GM19395 (cell line): ENCODE data around the gene TXNDC11.

ENCODE experiments used
- ATAC-seq: cut with Tn5 transposase; IDR thresholded peaks from one replicate; pipeline ENCODE4 v1.9.1; 2021; ENCODE audit warnings: mild to moderate bottlenecking, moderate library complexity; ENCODE audit not compliant: unreplicated experiment

TXNDC11 gene

GRCh38 chr16:11665071-11665491 lies 77.6 kb downstream of the TXNDC11 start:
- ATAC-seq, result no peak

DNA sequence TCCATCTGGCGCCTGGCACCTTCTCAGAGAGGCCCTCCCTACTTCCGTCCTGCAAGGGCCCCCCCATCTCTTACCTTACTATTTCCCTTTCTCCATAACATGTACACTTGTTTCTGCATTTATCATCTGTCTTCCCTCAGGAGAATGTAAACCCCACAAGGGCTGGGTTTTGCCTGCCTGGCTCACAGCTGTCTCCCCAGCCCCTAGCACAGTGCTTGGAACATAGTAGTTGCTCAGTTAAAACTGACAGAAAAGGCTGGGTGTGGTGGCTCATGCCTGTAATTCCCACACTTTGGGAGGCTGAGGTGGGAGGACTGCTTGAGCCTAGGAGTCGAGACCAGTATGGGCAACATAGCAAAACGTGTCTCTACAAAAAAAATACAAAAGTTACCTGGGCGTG lies 80.1 kb downstream of the TXNDC11 start:
- ATAC-seq, result no peak

- no peak for ATAC-seq
Measured at GRCh38 chr16:11660565-11660964, 82.1 kb downstream of the TXNDC11 start.

DNA sequence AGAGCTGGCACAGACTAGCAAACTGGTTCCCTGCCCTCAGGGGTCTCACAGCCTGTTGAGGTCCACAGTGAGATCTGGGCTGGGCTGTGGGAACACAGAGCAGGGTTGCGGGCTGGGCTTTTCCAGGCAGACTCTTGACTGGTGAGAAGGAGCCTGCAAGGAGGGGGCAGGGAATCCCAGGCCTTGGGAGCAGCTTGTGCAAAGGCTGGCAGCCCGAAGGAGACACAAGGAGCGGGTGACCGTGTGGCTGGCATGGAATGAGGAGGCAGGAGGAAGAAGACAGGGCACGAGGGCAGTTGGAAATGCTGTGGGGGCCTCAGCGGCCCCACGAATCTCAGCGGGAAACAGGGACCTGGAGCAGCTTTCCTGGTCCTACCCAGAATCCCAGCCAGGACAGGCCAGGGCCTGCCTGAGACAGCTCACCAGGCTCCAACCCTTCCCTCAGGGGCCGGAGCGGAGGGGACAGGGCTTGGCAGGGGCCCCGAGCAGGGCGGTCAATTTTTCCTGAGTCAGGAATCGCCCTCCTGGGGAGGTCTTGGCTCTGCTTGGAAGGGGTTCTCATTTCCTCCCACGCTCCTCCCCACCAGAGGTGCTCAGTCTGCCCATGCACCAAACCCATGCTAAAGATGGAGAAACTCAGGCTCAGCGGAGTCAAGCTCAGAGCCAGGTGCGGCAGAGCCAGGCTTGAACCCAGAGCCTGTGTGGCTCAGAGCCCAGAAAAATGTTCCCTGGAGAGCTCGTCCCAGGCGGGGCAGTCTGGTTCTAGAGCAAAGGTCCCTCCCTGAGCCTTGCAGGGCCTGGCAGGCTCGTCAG lies 83.6 kb downstream of the TXNDC11 start:
- no peak for ATAC-seq

DNA sequence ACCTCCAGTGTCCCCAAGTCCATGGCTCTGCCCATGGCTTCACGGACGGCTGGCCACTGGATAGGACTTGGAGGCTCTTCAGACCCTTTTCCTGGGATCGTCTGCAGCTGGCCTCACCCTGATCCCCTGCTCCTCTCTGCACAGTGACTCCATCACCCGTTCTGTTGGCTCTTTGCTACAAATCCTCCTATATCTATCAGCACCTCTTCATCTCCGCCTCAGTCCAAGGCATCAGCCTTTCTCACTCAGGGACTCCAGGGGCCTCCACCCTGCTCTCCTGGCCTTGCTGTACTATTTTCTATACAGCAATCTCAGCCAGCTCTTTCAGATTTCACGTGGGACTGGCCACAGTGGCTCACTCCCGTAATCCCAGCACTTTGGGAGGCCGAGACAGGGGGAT lies 85.1 kb downstream of the TXNDC11 start:
- ATAC-seq, result no peak

DNA sequence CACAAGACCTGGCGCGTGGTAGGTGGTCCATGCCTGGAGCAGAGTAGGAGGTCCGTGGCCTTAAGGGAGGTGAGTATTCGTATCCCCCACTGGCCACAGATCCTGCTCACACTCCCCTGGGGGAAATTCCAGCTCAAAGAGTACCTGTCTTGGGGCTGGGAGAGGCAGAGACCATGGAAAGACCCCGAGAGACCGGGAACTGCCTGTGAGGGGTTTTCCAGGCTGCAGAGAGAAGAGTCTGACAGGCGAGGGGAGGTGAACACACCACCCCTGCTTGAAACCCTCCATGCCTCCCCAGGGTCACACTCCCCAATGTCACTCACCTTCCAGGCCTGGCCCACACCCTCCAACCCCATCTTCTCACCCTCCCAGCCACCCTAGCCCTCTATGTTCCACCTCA lies 87.0 kb downstream of the TXNDC11 start:
- no peak for ATAC-seq

GRCh38 chr16:11651796-11652195 lies 90.9 kb downstream of the TXNDC11 start:
- ATAC-seq, result no peak

DNA sequence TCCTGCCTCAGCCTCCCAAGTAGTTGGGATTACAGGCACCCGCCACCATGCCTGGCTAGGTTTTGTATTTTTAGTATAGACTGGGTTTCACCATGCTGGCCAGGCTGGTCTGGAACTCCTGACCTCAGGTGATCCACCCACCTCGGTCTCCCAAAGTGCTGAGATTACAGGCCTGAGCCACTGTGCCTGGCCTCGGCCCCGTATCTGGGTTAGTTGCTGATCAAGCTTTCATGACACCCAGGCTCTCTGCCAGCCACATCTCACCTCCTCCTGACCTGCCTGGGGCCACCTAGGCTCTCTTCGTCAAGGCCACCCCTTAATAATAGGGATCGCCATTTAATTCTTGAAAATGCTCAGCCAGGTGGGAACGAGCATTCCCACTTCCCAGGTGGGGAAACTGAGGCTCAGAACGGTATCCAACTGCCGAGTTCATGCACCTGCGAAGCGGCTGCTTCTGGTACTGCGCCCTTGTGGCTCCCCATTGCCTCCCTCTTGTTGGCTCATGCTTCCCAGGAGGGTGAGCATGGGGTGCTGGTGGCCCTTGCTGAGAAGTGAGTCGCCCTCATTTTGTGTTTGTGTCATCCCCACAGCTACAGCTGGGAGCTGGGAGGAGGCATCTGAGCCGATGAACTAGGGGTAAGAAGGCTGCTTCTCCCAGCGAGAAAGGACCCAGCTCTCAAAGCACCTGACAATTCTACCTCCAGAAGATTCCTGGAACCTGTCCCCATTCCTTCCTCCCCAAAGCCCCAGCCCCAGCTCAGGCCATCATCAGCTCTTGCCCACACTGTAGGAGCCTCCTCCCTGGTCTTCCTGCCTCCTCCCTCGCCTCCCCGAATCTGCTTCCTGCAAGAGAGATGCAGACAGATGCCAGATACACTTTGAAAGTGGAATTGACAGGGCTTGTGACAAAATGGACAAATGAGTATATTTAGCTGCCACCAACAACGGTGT lies 91.7 kb downstream of the TXNDC11 start:
- no peak for ATAC-seq

- ATAC-seq, result no peak
Measured at GRCh38 chr16:11649276-11649675, 93.4 kb downstream of the TXNDC11 start.

- ATAC-seq, result no peak
Measured at GRCh38 chr16:11642765-11643116, 99.9 kb downstream of the TXNDC11 start.

DNA sequence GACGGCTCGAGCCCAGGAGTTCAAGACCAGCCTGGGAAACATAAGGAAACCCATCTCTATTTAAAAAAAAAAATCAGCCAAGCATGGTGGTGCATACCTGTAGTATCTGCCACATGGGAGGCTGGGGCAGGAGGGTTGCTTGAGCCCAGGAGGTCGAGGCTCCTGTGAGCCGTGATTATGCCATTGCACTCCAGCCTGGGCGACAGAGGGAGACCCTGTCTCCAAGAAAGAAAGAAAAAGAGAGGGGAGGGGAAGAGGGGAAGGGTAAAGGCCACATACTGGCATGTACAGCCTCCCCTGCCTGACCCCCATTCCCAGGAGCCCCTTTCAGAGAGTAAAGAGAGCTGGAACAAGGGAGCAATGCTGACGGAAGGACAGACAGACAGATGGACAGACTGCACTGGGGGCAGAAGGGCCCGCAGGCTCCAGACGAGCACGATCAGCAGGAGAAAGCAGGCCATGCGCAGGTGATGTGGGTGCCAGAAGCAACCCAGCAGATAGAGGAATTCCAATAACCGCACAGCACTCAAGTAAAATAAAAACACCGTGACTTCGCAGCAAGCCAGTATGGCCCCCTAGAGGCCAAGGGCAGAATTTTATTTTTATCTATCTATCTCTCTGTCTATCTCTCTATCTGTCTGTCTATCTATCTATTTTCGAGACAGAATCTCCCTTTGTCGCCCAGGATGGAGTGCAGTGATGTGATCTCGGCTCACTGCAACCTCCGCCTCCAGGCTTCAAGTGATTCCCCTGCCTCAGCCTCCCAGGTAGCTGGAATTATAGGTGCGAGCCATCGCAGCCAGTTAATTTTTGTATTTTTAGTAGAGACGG lies 101.5 kb downstream of the TXNDC11 start:
- ATAC-seq, result no peak

- ATAC-seq, result no peak
Measured at GRCh38 chr16:11639925-11640899, 102.4 kb downstream of the TXNDC11 start.

- no peak for ATAC-seq
Measured at GRCh38 chr16:11639008-11639562, 103.6 kb downstream of the TXNDC11 start.

- no peak for ATAC-seq
Measured at GRCh38 chr16:11638140-11638539, 104.5 kb downstream of the TXNDC11 start.

GRCh38 chr16:11637320-11637719 lies 105.3 kb downstream of the TXNDC11 start:
- no peak for ATAC-seq

GRCh38 chr16:11636172-11636721 lies 106.4 kb downstream of the TXNDC11 start:
- no peak for ATAC-seq

DNA sequence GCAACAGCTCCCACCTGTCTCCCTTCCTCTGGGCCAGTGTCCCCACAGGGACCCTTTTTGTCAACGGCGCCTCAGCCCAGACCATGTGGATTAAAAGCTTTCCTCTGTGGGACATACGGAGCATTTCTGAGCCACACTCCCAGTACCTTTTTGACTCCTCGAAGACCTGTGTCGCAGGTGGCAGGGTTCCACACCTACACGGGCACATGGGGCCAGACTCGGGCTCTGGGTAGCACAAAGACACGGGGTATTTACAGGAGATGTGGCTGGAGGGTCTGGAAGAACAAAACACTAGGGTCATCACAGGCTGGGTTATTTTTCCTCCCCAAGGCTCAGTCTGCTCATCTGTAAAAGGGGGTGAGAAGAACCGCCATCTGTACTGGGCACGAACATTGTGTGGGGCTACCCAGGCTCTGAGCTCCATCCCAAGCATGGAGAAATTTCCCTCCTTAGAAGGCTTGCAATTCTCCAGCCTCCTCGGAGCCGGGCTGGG lies 106.9 kb downstream of the TXNDC11 start:
- ATAC-seq, result no peak

- no peak for ATAC-seq
Measured at GRCh38 chr16:11635113-11635652, 107.5 kb downstream of the TXNDC11 start.

GRCh38 chr16:11634312-11634711 lies 108.3 kb downstream of the TXNDC11 start:
- no peak for ATAC-seq
